Panc1 (cell line): ENCODE data around the gene HLA-DQA2. TPM values are rescaled to one million over a fixed set of nuclear protein-coding genes. Genes with fewer than 3 reads are reported as not detected.

Experiments
- ATAC-seq: fragments of 200-7000 bp; cut with Tn5 transposase; 2 replicates; pipeline ENCODE4 v1.9.1; 2020; ENCODE audit warnings: mild to moderate bottlenecking, moderate library complexity
- BruUV-seq: library from RNA; stranded (reverse); fragments of 400-500 nt; replicated peaks from 2 replicates; lab custom pipeline; 2021; lab: Mats Ljungman, UMichigan
- CTCF ChIA-PET: fragments of 300-600 bp; sonication (Branson Sonifier 250); formaldehyde crosslinking; loops from one replicate; lab custom pipeline; 2022; ENCODE audit warnings: antibody characterized with exemption; lab: Charles Lee
- POLR2A ChIA-PET: fragments of 300-600 bp; sonication (Branson Sonifier 250); formaldehyde crosslinking; loops from one replicate; lab custom pipeline; 2022; ENCODE audit warnings: antibody characterized with exemption; lab: Charles Lee
- DNase-seq: peaks from one replicate; pipeline ENCODE4 v3.0.0-alpha.2; 2010; ENCODE audit warnings: low read depth, low spot score
- H3K27ac ChIP-seq: 2 replicates; pipeline ENCODE4 v1.5.1; 2011; ENCODE audit warnings: mild to moderate bottlenecking, low read length, inconsistent platforms
- H3K27me3 ChIP-seq: fragments of 200-500 bp; sonication (Bioruptor generic); 2 replicates; pipeline ENCODE4 v1.6.0; 2014; ENCODE audit warnings: low read length, inconsistent platforms; ENCODE audit not compliant: control insufficient read depth, insufficient read depth
- H3K36me3 ChIP-seq: fragments of 200-500 bp; sonication (Bioruptor generic); 2 replicates; pipeline ENCODE4 v1.5.1; 2014; ENCODE audit warnings: inconsistent platforms, mild to moderate bottlenecking, low read length, moderate library complexity; ENCODE audit not compliant: control insufficient read depth, insufficient read depth
- H3K4me1 ChIP-seq: 2 replicates; pipeline ENCODE4 v1.5.1; 2011; ENCODE audit warnings: inconsistent platforms, mild to moderate bottlenecking, low read length, moderate library complexity; ENCODE audit not compliant: control insufficient read depth, insufficient read depth
- H3K4me3 ChIP-seq, 2 experiments: 2 replicates each; pipeline ENCODE4 v1.5.1; 2011 to 2012; ENCODE audit warnings: low read depth in 2 of 2, low read length in 2 of 2, mild to moderate bottlenecking in 2 of 2, inconsistent platforms in 1 of 2, moderate library complexity in 1 of 2
- H3K9me3 ChIP-seq: fragments of 200-500 bp; sonication (Bioruptor generic); 2 replicates; pipeline ENCODE4 v1.5.1; 2014; ENCODE audit warnings: low read depth, mild to moderate bottlenecking, inconsistent platforms, low read length, moderate library complexity; ENCODE audit not compliant: control insufficient read depth, insufficient read depth
- POLR2AphosphoS5 ChIP-seq: IDR thresholded peaks from 2 replicates; pipeline ENCODE4 v1.6.1; 2012; ENCODE audit warnings: mild to moderate bottlenecking, low read depth, low read length, moderate library complexity
- SIN3A ChIP-seq: IDR thresholded peaks from 2 replicates; pipeline ENCODE4 v1.6.1; 2012; ENCODE audit warnings: low read depth, mild to moderate bottlenecking, low read length, moderate library complexity, borderline replicate concordance; ENCODE audit not compliant: insufficient read depth
- TCF7L2 ChIP-seq: IDR thresholded peaks from 2 replicates; pipeline ENCODE4 v1.6.1; 2011; ENCODE audit warnings: mild to moderate bottlenecking, low read depth, low read length, inconsistent platforms
- in situ Hi-C: cut with HindIII; loops from 2 replicates; pipeline ENCODE4 v1.10.0; 2016; ENCODE audit warnings: low sequenced_read_pairs, low pct_unique_long_range_greater_than_20kb
- intact Hi-C: fragments of 100-400 bp; cut with micrococcal nuclease; formaldehyde crosslinking; loops from one replicate; pipeline ENCODE4 v1.10.0; 2022; ENCODE audit not compliant: unreplicated experiment
- total RNA-seq: library from RNA; stranded (reverse); gene quantifications from one replicate; pipeline ENCODE4 v1.2.1, GENCODE V29; 2021; ENCODE audit not compliant: unreplicated experiment
- TF ChIP-seq, protein P1 (sequence below), 2 experiments: IDR thresholded peaks; 2 replicates each; pipeline ENCODE4 v1.6.1; 2011 to 2012; ENCODE audit warnings: low read depth in 2 of 2, control low read depth in 1 of 2, low read length in 1 of 2, mild to moderate bottlenecking in 1 of 2, moderate library complexity in 1 of 2; ENCODE audit not compliant: insufficient read depth in 1 of 2
- TF ChIP-seq, protein P2 (sequence below): fragments of 450-650 bp; IDR thresholded peaks from 2 replicates; pipeline ENCODE4 v1.5.1; 2017; ENCODE audit warnings: mild to moderate bottlenecking

The HLA-DQA2 gene
- total RNA-seq, 1 experiment from 2014 or later = not detected

DNA sequence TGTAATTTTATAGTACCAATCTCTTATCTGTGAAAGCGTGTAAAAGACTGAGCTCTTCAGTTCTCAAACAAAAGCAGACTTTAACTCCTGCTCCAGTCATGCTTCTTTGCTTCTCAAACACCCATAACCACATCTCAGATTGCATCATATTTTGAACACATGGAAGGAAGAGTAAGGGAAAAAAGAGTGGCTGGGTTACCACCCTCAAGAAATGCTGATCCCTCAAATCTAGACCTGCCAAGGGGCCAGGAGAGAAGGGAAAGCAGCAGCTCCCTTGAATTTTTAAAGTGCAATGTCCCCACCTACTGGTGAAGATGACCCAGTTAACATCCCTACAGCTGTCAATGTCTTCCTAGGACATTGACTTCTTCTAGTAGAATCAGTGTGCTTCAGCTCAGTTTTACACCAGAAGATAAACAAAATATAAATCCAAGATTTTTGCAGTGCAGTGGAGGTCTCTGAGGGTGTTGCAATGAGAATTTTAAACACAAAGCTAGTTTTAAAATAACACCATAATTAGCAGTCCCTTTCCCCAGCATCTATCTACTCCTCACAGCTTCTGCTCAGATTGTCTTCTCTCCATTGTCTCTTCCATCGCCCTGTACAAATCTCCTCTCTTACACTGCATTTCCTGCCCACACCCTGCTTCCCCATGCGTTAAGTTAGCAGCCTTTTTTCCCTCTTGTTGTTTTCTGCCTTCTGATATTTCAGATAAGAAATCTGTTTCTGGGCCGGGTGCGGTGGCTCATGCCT lies 44.8 kb downstream of the HLA-DQA2 start:
- no peaks in the 10 kb centered on the region for H3K9me3 ChIP-seq
- POLR2A ChIA-PET = interaction anchor here (0.7 kb wide), 1 partner anchor 84 kb away, joined by 4 read pairs; no protein-coding TSS in a partner anchor
- no peak overlapping the region for H3K27ac ChIP-seq
- no TSS peak for BruUV-seq
- intact Hi-C loops = loop anchor here (10.0 kb wide), 2 partner anchors 81 to 541 kb away; no protein-coding TSS in a partner anchor
- ATAC-seq (peak; percentile 95), DNase-seq (peak; percentile 24)
- H3K4me1 ChIP-seq = no peaks in the 10 kb centered on the region
- H3K4me3 ChIP-seq = no peak overlapping the region
- TF ChIP-seq, protein P1, sequence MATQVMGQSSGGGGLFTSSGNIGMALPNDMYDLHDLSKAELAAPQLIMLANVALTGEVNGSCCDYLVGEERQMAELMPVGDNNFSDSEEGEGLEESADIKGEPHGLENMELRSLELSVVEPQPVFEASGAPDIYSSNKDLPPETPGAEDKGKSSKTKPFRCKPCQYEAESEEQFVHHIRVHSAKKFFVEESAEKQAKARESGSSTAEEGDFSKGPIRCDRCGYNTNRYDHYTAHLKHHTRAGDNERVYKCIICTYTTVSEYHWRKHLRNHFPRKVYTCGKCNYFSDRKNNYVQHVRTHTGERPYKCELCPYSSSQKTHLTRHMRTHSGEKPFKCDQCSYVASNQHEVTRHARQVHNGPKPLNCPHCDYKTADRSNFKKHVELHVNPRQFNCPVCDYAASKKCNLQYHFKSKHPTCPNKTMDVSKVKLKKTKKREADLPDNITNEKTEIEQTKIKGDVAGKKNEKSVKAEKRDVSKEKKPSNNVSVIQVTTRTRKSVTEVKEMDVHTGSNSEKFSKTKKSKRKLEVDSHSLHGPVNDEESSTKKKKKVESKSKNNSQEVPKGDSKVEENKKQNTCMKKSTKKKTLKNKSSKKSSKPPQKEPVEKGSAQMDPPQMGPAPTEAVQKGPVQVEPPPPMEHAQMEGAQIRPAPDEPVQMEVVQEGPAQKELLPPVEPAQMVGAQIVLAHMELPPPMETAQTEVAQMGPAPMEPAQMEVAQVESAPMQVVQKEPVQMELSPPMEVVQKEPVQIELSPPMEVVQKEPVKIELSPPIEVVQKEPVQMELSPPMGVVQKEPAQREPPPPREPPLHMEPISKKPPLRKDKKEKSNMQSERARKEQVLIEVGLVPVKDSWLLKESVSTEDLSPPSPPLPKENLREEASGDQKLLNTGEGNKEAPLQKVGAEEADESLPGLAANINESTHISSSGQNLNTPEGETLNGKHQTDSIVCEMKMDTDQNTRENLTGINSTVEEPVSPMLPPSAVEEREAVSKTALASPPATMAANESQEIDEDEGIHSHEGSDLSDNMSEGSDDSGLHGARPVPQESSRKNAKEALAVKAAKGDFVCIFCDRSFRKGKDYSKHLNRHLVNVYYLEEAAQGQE (IDR thresholded peaks at IDR 0.05; ENCODE audit: insufficient read depth in 1 of 2, low read depth in 2 of 2, low read length in 1 of 2) = no peak
- TF ChIP-seq, protein P2, sequence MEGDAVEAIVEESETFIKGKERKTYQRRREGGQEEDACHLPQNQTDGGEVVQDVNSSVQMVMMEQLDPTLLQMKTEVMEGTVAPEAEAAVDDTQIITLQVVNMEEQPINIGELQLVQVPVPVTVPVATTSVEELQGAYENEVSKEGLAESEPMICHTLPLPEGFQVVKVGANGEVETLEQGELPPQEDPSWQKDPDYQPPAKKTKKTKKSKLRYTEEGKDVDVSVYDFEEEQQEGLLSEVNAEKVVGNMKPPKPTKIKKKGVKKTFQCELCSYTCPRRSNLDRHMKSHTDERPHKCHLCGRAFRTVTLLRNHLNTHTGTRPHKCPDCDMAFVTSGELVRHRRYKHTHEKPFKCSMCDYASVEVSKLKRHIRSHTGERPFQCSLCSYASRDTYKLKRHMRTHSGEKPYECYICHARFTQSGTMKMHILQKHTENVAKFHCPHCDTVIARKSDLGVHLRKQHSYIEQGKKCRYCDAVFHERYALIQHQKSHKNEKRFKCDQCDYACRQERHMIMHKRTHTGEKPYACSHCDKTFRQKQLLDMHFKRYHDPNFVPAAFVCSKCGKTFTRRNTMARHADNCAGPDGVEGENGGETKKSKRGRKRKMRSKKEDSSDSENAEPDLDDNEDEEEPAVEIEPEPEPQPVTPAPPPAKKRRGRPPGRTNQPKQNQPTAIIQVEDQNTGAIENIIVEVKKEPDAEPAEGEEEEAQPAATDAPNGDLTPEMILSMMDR = peak; percentile 74
- in situ Hi-C loops = no loop called here
- H3K36me3 ChIP-seq = no peaks in the 10 kb centered on the region
- CTCF ChIA-PET = interaction anchor here (0.6 to 1.2 kb wide), 9 partner anchors 9 to 600 kb away, joined by 3 to 8 read pairs (median 3); partner anchors contain the start of gene TAP2
- peaks cover 13% of the 10 kb centered on the region for H3K27me3 ChIP-seq

DNA sequence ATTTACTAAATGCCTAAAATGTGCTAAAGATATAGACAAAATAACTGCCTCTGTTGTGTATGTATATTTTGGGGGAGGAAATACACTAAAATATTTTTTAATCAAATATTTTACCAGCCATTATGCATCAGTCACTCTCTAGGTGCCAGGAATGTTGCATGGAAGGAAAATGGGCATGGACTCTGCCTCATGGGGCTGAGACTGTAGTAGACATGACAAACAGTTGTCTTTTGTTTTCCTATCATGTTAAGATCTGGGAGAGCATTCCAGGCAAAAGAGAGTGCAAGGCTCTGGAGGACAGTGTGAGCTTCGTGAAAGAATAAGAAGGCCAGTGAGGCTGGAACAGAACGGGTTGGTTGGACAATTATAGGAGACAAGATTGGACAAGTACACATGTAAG lies 49.1 kb downstream of the HLA-DQA2 start:
- POLR2A ChIA-PET = no interaction called here
- Histone ChIP-seq H3K9me3 (no peaks in the 10 kb centered on the region), H3K27ac (no peak overlapping the region), H3K36me3 (no peaks in the 10 kb centered on the region), H3K4me1 (no peaks in the 10 kb centered on the region), H3K27me3 (peaks cover 34% of the 10 kb centered on the region), H3K4me3 (no peak overlapping the region)
- intact Hi-C loops = no loop called here
- no TSS peak for BruUV-seq
- CTCF ChIA-PET = no interaction called here
- peak; percentile 67; the same call in 1 of the 2 replicates for ATAC-seq
- in situ Hi-C loops = no loop called here
- no peak for TF ChIP-seq TCF7L2
- TF ChIP-seq POLR2AphosphoS5 = no peak
- no peak for TF ChIP-seq SIN3A
- TF ChIP-seq, protein P2 = no peak
- TF ChIP-seq, protein P1 (IDR thresholded peaks at IDR 0.05; ENCODE audit: insufficient read depth in 1 of 2, low read depth in 2 of 2, low read length in 1 of 2) = no peak
- no peak for DNase-seq
